Cerebellar nuclear complex (tissue), 1 donor: ENCODE results near the gene AGO3.

Experiments
- DNase-seq, 2 experiments: peaks; one replicate each; lab custom pipeline; 2025; lab: John Stamatoyannopoulos, UW

AGO3 gene

GRCh38 chr1:36083635-36084496 is 153.0 kb downstream of the AGO3 start, which contains the start of gene TEKT2:
TSS of gene TEKT2 (plus strand) at chr1:36084094. CDS start at chr1:36084922, 828 bp downstream.
- no peak for DNase-seq

- DNase-seq: no peak
Observed at GRCh38 chr1:36084497-36085115, 153.7 kb downstream of the AGO3 start.

GRCh38 chr1:36085126-36085525 is 154.2 kb downstream of the AGO3 start:
- no peak for DNase-seq

GRCh38 chr1:36085686-36086526 is 155.0 kb downstream of the AGO3 start:
- DNase-seq: no peak

- DNase-seq: no peak
Observed at GRCh38 chr1:36086529-36087232, 155.8 kb downstream of the AGO3 start.

- no peak for DNase-seq
Observed at GRCh38 chr1:36087233-36088123, 156.6 kb downstream of the AGO3 start.

GRCh38 chr1:36088265-36088576 is 157.3 kb downstream of the AGO3 start:
- DNase-seq: no peak

- DNase-seq: peak in 1 of 2 experiments; percentile 56
Observed at GRCh38 chr1:36088577-36089392, 157.9 kb downstream of the AGO3 start, which contains the start of gene ADPRS. TSS of gene ADPRS (plus strand) at chr1:36088892. CDS start at chr1:36088905, 13 bp downstream.

GRCh38 chr1:36089393-36090121 is 158.7 kb downstream of the AGO3 start:
- no peak for DNase-seq

- no peak for DNase-seq
Observed at GRCh38 chr1:36091141-36091540, 160.2 kb downstream of the AGO3 start.

GRCh38 chr1:36091698-36092097 is 160.8 kb downstream of the AGO3 start:
- no peak for DNase-seq

GRCh38 chr1:36092166-36092797 is 161.4 kb downstream of the AGO3 start:
- DNase-seq: no peak

GRCh38 chr1:36092798-36093185 is 161.9 kb downstream of the AGO3 start:
- DNase-seq: no peak

- DNase-seq: no peak
Observed at GRCh38 chr1:36093226-36093625, 162.3 kb downstream of the AGO3 start.

- DNase-seq: peak; percentile 52 to 58
Observed at GRCh38 chr1:36093929-36094328, 163.0 kb downstream of the AGO3 start.

- DNase-seq: no peak
Observed at GRCh38 chr1:36094621-36095061, 163.7 kb downstream of the AGO3 start.

GRCh38 chr1:36095760-36096405 is 165.0 kb downstream of the AGO3 start:
- DNase-seq: no peak
